WTC11 (cell line): ENCODE data around the gene PRKCE. TPM values are rescaled to one million over a fixed set of nuclear protein-coding genes. Genes with fewer than 3 reads are reported as not detected.

ENCODE experiments used
- ATAC-seq: fragments of 200-7000 bp; cut with Tn5 transposase; 2 replicates; pipeline ENCODE4 v1.10.0; 2021; ENCODE audit warnings: mild to moderate bottlenecking, moderate library complexity
- CTCF ChIA-PET: fragments of 300-600 bp; sonication (Branson Sonifier 250); formaldehyde crosslinking; loops from one replicate; lab custom pipeline; 2021; ENCODE audit warnings: antibody characterized with exemption; lab: Charles Lee
- POLR2A ChIA-PET: fragments of 350-600 bp; sonication (Branson Sonifier 250); formaldehyde crosslinking; loops from one replicate; lab custom pipeline; 2021; ENCODE audit warnings: antibody characterized with exemption; lab: Charles Lee
- DNase-seq: peaks from one replicate; pipeline ENCODE4 v3.0.0; 2021; ENCODE audit warnings: low spot score
- H3K27ac Mint-ChIP-seq: 2 replicates; pipeline ENCODE4 v1.8.0; 2021; ENCODE audit warnings: mixed read lengths
- H3K27me3 Mint-ChIP-seq: 2 replicates; pipeline ENCODE4 v1.8.0; 2021; ENCODE audit warnings: low read depth, mild to moderate bottlenecking, moderate library complexity, mixed read lengths
- H3K36me3 Mint-ChIP-seq: 2 replicates; pipeline ENCODE4 v1.8.0; 2021; ENCODE audit warnings: mixed read lengths
- H3K4me1 Mint-ChIP-seq: 2 replicates; pipeline ENCODE4 v1.8.0; 2022; ENCODE audit warnings: mixed read lengths
- H3K4me3 Mint-ChIP-seq: 2 replicates; pipeline ENCODE4 v1.8.0; 2021; ENCODE audit warnings: mild to moderate bottlenecking, moderate library complexity, mixed read lengths
- H3K9me3 Mint-ChIP-seq: 2 replicates; pipeline ENCODE4 v1.8.0; 2021; ENCODE audit warnings: mixed read lengths
- AR ChIP-seq: fragments of 250-450 bp; sonication (Bioruptor Pico); IDR thresholded peaks from 2 replicates; pipeline ENCODE4 v1.9.0; 2021; ENCODE audit warnings: mild to moderate bottlenecking
- CREB1 ChIP-seq: sonication (generic); formaldehyde crosslinking; IDR thresholded peaks from 2 replicates; pipeline ENCODE4 v1.8.0; 2023; ENCODE audit warnings: mild to moderate bottlenecking, missing genetic modification reagents
- CTCF ChIP-seq: fragments of 200-600 bp; IDR thresholded peaks from 2 replicates; pipeline ENCODE4 v1.8.0; 2022; ENCODE audit warnings: antibody characterized with exemption
- E2F4 ChIP-seq: sonication (generic); formaldehyde crosslinking; IDR thresholded peaks from 2 replicates; pipeline ENCODE4 v1.8.1; 2022; ENCODE audit warnings: low read depth, mild to moderate bottlenecking, moderate library complexity, missing genetic modification reagents, borderline replicate concordance
- MXD4 ChIP-seq: fragments of 250-450 bp; sonication (Bioruptor Pico); IDR thresholded peaks from 2 replicates; pipeline ENCODE4 v1.8.0; 2021; ENCODE audit warnings: mild to moderate bottlenecking, moderate library complexity, borderline replicate concordance
- NFATC4 ChIP-seq: fragments of 250-450 bp; sonication (Bioruptor Pico); IDR thresholded peaks from 2 replicates; pipeline ENCODE4 v1.9.0; 2021; ENCODE audit warnings: mild to moderate bottlenecking
- NR2C2 ChIP-seq: sonication (generic); formaldehyde crosslinking; IDR thresholded peaks from 2 replicates; pipeline ENCODE4 v1.8.0; 2022; ENCODE audit warnings: mild to moderate bottlenecking, missing genetic modification reagents
- PRDM15 ChIP-seq: sonication (generic); formaldehyde crosslinking; IDR thresholded peaks from 2 replicates; pipeline ENCODE4 v1.8.0; 2022; ENCODE audit warnings: missing genetic modification reagents
- SP1 ChIP-seq: sonication (generic); formaldehyde crosslinking; conservative IDR thresholded peaks from 2 replicates; pipeline ENCODE4 v1.8.1; 2022; ENCODE audit warnings: missing genetic modification reagents
- TP53 ChIP-seq: sonication (generic); formaldehyde crosslinking; IDR thresholded peaks from 2 replicates; pipeline ENCODE4 v1.8.1; 2023; ENCODE audit warnings: mild to moderate bottlenecking, missing genetic modification reagents
- USF1 ChIP-seq: sonication (generic); formaldehyde crosslinking; IDR thresholded peaks from 2 replicates; pipeline ENCODE4 v1.8.0; 2022; ENCODE audit warnings: mild to moderate bottlenecking, missing genetic modification reagents
- ZBTB43 ChIP-seq: sonication (generic); formaldehyde crosslinking; IDR thresholded peaks from 2 replicates; pipeline ENCODE4 v1.8.1; 2023; ENCODE audit warnings: mild to moderate bottlenecking, missing genetic modification reagents
- ZNF121 ChIP-seq: sonication (generic); formaldehyde crosslinking; IDR thresholded peaks from 2 replicates; pipeline ENCODE4 v1.8.0; 2023; ENCODE audit warnings: missing genetic modification reagents
- ZNF263 ChIP-seq: sonication (generic); formaldehyde crosslinking; IDR thresholded peaks from 2 replicates; pipeline ENCODE4 v1.8.1; 2022; ENCODE audit warnings: low read depth, mild to moderate bottlenecking, moderate library complexity, missing genetic modification reagents
- ZNF317 ChIP-seq: sonication (generic); formaldehyde crosslinking; IDR thresholded peaks from 2 replicates; pipeline ENCODE4 v1.8.1; 2023; ENCODE audit warnings: low read depth, mild to moderate bottlenecking, moderate library complexity, missing genetic modification reagents, borderline replicate concordance
- ZSCAN18 ChIP-seq: fragments of 250-450 bp; sonication (Bioruptor Pico); IDR thresholded peaks from 2 replicates; pipeline ENCODE4 v2.1.2; 2022; ENCODE audit warnings: mild to moderate bottlenecking, moderate library complexity
- total RNA-seq: library from RNA; stranded (reverse); gene quantifications from 3 replicates; pipeline ENCODE4 v1.2.3, GENCODE V29; 2021

The PRKCE gene
- total RNA-seq, 1 experiment from 2014 or later, result 5.8 TPM

- TF ChIP-seq AR (CRISPR knock-in tag), result no peak
Observed at GRCh38 chr2:45988879-45989278, 337.4 kb downstream of the PRKCE start (continued).

- no peak overlapping the region for H3K27ac Mint-ChIP-seq
- POLR2A ChIA-PET, result interaction anchor here (0.6 to 0.7 kb wide), 4 partner anchors 44 to 372 kb away, joined by 3 to 4 read pairs (median 4); no protein-coding TSS in a partner anchor
- no peak for DNase-seq
- TF ChIP-seq CREB1 (CRISPR knock-in tag), result no peak
- TF ChIP-seq ZNF317, result no peak
- TF ChIP-seq ZBTB43, result no peak
- TF ChIP-seq CTCF, result no peak
- no peak for TF ChIP-seq NFATC4
- no peak for TF ChIP-seq MXD4
- no peak for TF ChIP-seq ZSCAN18 (CRISPR knock-in tag)
- no peak for TF ChIP-seq USF1 (CRISPR knock-in tag)
- TF ChIP-seq TP53 (CRISPR knock-in tag), result no peak
- TF ChIP-seq ZNF263 (CRISPR knock-in tag), result no peak
- no peak for TF ChIP-seq E2F4 (CRISPR knock-in tag)
- TF ChIP-seq PRDM15 (CRISPR knock-in tag), result no peak
- TF ChIP-seq SP1 (CRISPR knock-in tag), result no peak
- TF ChIP-seq NR2C2 (CRISPR knock-in tag), result no peak
- no peak for TF ChIP-seq ZNF121 (CRISPR knock-in tag)
- TF ChIP-seq, all 79 proteins: peak for 0
- H3K4me1 Mint-ChIP-seq, result peaks cover 23% of the 10 kb centered on the region
- H3K9me3 Mint-ChIP-seq, result no peaks in the 10 kb centered on the region
- H3K4me3 Mint-ChIP-seq, result no peak overlapping the region
- CTCF ChIA-PET, result no interaction called here
- no peaks in the 10 kb centered on the region for H3K36me3 Mint-ChIP-seq
- H3K27me3 Mint-ChIP-seq, result no peaks in the 10 kb centered on the region
- ATAC-seq, result no peak
Observed at GRCh38 chr2:45990131-45990530, 338.7 kb downstream of the PRKCE start.
